GM23338 (cell line): Measurements from ENCODE around the gene VEGFA. TPM values are rescaled to one million over a fixed set of nuclear protein-coding genes. Genes with fewer than 3 reads are reported as not detected.

Experiments
- ATAC-seq: fragments of 200-7000 bp; cut with Tn5 transposase; 3 replicates; pipeline ENCODE4 v1.9.1; 2020
- DNase-seq: peaks from one replicate; pipeline ENCODE4 v3.0.0-alpha.2; 2015; ENCODE audit warnings: low spot score
- H2AFZ ChIP-seq: fragments of 200-600 bp; sonication (generic); 2 replicates; pipeline ENCODE4 v1.8.0; 2016; ENCODE audit warnings: antibody characterized with exemption, mild to moderate bottlenecking, moderate library complexity
- H3F3A ChIP-seq: fragments of 200-600 bp; sonication (generic); replicated peaks from 2 replicates; pipeline ENCODE4 v1.8.0; 2017; ENCODE audit warnings: antibody characterized with exemption, mixed run types, low read depth
- H3K27ac ChIP-seq: fragments of 200-600 bp; sonication (generic); 2 replicates; pipeline ENCODE4 v1.6.1; 2016; ENCODE audit warnings: low read depth
- H3K27me3 ChIP-seq: fragments of 200-600 bp; sonication (generic); 2 replicates; pipeline ENCODE4 v1.8.0; 2016; ENCODE audit warnings: mild to moderate bottlenecking, mixed run types, moderate library complexity; ENCODE audit not compliant: insufficient read depth
- H3K36me3 ChIP-seq: fragments of 200-600 bp; sonication (generic); 2 replicates; pipeline ENCODE4 v1.8.0; 2016; ENCODE audit warnings: mild to moderate bottlenecking; ENCODE audit not compliant: insufficient read depth
- H3K4me1 ChIP-seq: fragments of 200-600 bp; sonication (generic); 2 replicates; pipeline ENCODE4 v1.8.0; 2016; ENCODE audit warnings: mild to moderate bottlenecking, moderate library complexity; ENCODE audit not compliant: insufficient read depth
- H3K4me2 ChIP-seq: fragments of 200-600 bp; sonication (generic); 2 replicates; pipeline ENCODE4 v1.7.1; 2017; ENCODE audit warnings: mixed run types
- H3K4me3 ChIP-seq: fragments of 200-600 bp; sonication (generic); 2 replicates; pipeline ENCODE4 v1.6.1; 2016; ENCODE audit warnings: mixed run types
- H3K79me2 ChIP-seq: fragments of 200-600 bp; sonication (generic); replicated peaks from 2 replicates; pipeline ENCODE4 v1.8.0; 2017; ENCODE audit warnings: mild to moderate bottlenecking; ENCODE audit not compliant: insufficient read depth
- H3K9me2 ChIP-seq: fragments of 200-600 bp; sonication (generic); 2 replicates; pipeline ENCODE4 v1.8.0; 2017; ENCODE audit not compliant: insufficient read depth
- H4K20me1 ChIP-seq: fragments of 200-600 bp; sonication (generic); replicated peaks from 2 replicates; pipeline ENCODE4 v1.8.0; 2017; ENCODE audit warnings: mild to moderate bottlenecking; ENCODE audit not compliant: insufficient read depth
- H3K27ac Mint-ChIP-seq: 2 replicates; pipeline ENCODE4 v1.8.0; 2020; ENCODE audit warnings: inconsistent platforms, mild to moderate bottlenecking, moderate library complexity, mixed read lengths
- H3K27me3 Mint-ChIP-seq: 3 replicates; pipeline ENCODE4 v1.8.0; 2022; ENCODE audit warnings: low read depth, mild to moderate bottlenecking, moderate library complexity, mixed read lengths, inconsistent platforms; ENCODE audit not compliant: insufficient read depth, poor library complexity
- H3K36me3 Mint-ChIP-seq: 3 replicates; pipeline ENCODE4 v1.8.0; 2021; ENCODE audit warnings: low read depth, mild to moderate bottlenecking, inconsistent platforms, moderate library complexity, mixed read lengths
- H3K4me1 Mint-ChIP-seq: 3 replicates; pipeline ENCODE4 v1.8.0; 2020; ENCODE audit warnings: mild to moderate bottlenecking, inconsistent platforms, mixed read lengths
- H3K4me3 Mint-ChIP-seq: 3 replicates; pipeline ENCODE4 v1.8.0; 2021; ENCODE audit warnings: moderate library complexity, mild to moderate bottlenecking, inconsistent platforms, mixed read lengths
- H3K9me3 Mint-ChIP-seq: 3 replicates; pipeline ENCODE4 v1.8.0; 2020; ENCODE audit warnings: moderate library complexity, mild to moderate bottlenecking, inconsistent platforms, mixed read lengths
- CREB1 ChIP-seq: fragments of 250-450 bp; sonication (Bioruptor Pico); IDR thresholded peaks from 2 replicates; pipeline ENCODE4 v1.5.0; 2020; ENCODE audit warnings: low read depth, mild to moderate bottlenecking, moderate library complexity
- EZH2 ChIP-seq: fragments of 200-600 bp; sonication (generic); IDR thresholded peaks from one replicate; pipeline ENCODE4 v1.8.0; 2017; ENCODE audit warnings: antibody characterized with exemption, mild to moderate bottlenecking, low read depth; ENCODE audit not compliant: unreplicated experiment
- EZH2phosphoT487 ChIP-seq: fragments of 200-600 bp; sonication (generic); IDR thresholded peaks from one replicate; pipeline ENCODE4 v1.8.1; 2018; ENCODE audit warnings: antibody characterized with exemption; ENCODE audit not compliant: unreplicated experiment
- JUNB ChIP-seq: IDR thresholded peaks from one replicate; pipeline ENCODE4 v1.6.1; 2016; ENCODE audit warnings: antibody characterized with exemption; ENCODE audit not compliant: unreplicated experiment
- NANOG ChIP-seq: IDR thresholded peaks from 2 replicates; pipeline ENCODE4 v1.6.1; 2016; ENCODE audit warnings: antibody characterized with exemption, borderline replicate concordance
- POLR2AphosphoS5 ChIP-seq: IDR thresholded peaks from 2 replicates; pipeline ENCODE4 v1.6.1; 2016; ENCODE audit warnings: antibody characterized with exemption, low read depth
- STAT1 ChIP-seq: IDR thresholded peaks from one replicate; pipeline ENCODE4 v1.6.1; 2016; ENCODE audit warnings: antibody characterized with exemption; ENCODE audit not compliant: unreplicated experiment
- ZNF114 ChIP-seq: fragments of 250-450 bp; sonication (Bioruptor Pico); IDR thresholded peaks from 2 replicates; pipeline ENCODE4 v1.5.0; 2020; ENCODE audit warnings: mild to moderate bottlenecking, moderate library complexity
- ZNF331 ChIP-seq: fragments of 250-450 bp; sonication (Bioruptor Pico); IDR thresholded peaks from 2 replicates; pipeline ENCODE4 v1.5.0; 2020; ENCODE audit warnings: low read depth, mild to moderate bottlenecking, moderate library complexity
- polyA plus RNA-seq: library from polyadenylated mRNA; unstranded; fragments of >200 nt; fragmentation: Nextera tagmentation; extraction: Ambion mirVana; gene quantifications from 2 replicates; pipeline ENCODE4 v1.2.1, GENCODE V29; 2016
- total RNA-seq: library from RNA; depleted of rRNA; stranded (reverse); fragments of >200 nt; shearing (Covaris generic); gene quantifications from 2 replicates; pipeline ENCODE4 v1.2.3, GENCODE V29; 2014
- TF ChIP-seq, protein P1 (sequence below): fragments of 250-450 bp; sonication (Bioruptor Pico); IDR thresholded peaks from 2 replicates; pipeline ENCODE4 v1.5.0; 2020; ENCODE audit warnings: mild to moderate bottlenecking, moderate library complexity
- TF ChIP-seq, protein P2 (sequence below): IDR thresholded peaks from 2 replicates; pipeline ENCODE4 v1.6.1; 2016; ENCODE audit warnings: antibody characterized with exemption

The VEGFA gene
- total and polyA plus RNA-seq, 2 experiments from 2014 or later: 10.9 to 61.1 TPM

DNA sequence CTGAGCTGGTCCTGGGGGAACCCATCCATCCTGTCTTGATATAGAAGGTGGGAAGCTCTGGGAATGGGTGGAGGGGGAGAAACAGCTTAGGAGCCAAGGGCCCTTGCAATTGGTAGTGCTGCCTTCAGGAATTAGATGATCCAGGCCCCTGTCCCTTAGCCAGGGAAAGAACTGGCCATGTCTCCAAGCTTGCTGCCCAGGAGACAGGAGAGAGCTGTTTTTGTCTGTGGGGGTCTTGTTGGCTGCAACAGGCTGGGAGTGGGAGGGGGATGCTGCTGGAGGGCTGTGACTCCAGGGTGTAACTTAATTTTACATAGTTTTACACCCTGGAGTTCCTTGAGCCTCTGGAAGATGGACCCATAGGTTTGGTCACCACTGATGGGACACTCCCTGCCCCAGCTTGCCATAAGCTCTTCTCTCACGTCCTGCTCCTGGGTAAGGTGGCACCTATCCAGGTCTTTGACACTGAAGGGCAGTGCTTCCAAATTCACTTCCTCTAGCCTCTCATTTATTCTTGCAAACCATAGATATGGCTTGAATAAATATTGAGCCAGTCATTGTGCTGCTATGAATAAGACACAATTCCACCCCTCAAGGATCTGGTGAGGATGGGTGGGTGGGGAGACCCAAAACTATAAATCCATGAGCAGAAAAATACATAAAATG lies 16.8 kb downstream of the VEGFA start (continued):
- TF ChIP-seq EZH2phosphoT487: no peak
- no peak for TF ChIP-seq JUNB

- peaks cover 29% of the 10 kb centered on the region for H3K36me3 Mint-ChIP-seq
- no peaks in the 10 kb centered on the region for H3K4me1 ChIP-seq
- no peak for DNase-seq
- no peaks in the 10 kb centered on the region for H3K9me3 Mint-ChIP-seq
- 0 out of 2 replicates have a peak, but pooled peaks cover 6% of the 10 kb centered on the region for H4K20me1 ChIP-seq
- H3K9me2 ChIP-seq: no peaks in the 10 kb centered on the region
- no peak overlapping the region for H3K27ac ChIP-seq
- H3K27me3 Mint-ChIP-seq: peaks cover 6% of the 10 kb centered on the region
- peaks cover 3% of the 10 kb centered on the region for H3K36me3 ChIP-seq
- H2AFZ ChIP-seq: no peak overlapping the region
- no peaks in the 10 kb centered on the region for H3K4me1 Mint-ChIP-seq
- no peak overlapping the region for H3K4me2 ChIP-seq
- no peaks in the 10 kb centered on the region for H3F3A ChIP-seq
- no peak for ATAC-seq
- no peaks in the 10 kb centered on the region for H3K79me2 ChIP-seq
- TF ChIP-seq EZH2 (no peak), ZNF114 (CRISPR knock-in tag) (no peak), JUNB (no peak), POLR2AphosphoS5 (no peak), NANOG (no peak), EZH2phosphoT487 (no peak), CREB1 (CRISPR knock-in tag) (no peak), ZNF331 (no peak), STAT1 (no peak)
- TF ChIP-seq, protein P1, sequence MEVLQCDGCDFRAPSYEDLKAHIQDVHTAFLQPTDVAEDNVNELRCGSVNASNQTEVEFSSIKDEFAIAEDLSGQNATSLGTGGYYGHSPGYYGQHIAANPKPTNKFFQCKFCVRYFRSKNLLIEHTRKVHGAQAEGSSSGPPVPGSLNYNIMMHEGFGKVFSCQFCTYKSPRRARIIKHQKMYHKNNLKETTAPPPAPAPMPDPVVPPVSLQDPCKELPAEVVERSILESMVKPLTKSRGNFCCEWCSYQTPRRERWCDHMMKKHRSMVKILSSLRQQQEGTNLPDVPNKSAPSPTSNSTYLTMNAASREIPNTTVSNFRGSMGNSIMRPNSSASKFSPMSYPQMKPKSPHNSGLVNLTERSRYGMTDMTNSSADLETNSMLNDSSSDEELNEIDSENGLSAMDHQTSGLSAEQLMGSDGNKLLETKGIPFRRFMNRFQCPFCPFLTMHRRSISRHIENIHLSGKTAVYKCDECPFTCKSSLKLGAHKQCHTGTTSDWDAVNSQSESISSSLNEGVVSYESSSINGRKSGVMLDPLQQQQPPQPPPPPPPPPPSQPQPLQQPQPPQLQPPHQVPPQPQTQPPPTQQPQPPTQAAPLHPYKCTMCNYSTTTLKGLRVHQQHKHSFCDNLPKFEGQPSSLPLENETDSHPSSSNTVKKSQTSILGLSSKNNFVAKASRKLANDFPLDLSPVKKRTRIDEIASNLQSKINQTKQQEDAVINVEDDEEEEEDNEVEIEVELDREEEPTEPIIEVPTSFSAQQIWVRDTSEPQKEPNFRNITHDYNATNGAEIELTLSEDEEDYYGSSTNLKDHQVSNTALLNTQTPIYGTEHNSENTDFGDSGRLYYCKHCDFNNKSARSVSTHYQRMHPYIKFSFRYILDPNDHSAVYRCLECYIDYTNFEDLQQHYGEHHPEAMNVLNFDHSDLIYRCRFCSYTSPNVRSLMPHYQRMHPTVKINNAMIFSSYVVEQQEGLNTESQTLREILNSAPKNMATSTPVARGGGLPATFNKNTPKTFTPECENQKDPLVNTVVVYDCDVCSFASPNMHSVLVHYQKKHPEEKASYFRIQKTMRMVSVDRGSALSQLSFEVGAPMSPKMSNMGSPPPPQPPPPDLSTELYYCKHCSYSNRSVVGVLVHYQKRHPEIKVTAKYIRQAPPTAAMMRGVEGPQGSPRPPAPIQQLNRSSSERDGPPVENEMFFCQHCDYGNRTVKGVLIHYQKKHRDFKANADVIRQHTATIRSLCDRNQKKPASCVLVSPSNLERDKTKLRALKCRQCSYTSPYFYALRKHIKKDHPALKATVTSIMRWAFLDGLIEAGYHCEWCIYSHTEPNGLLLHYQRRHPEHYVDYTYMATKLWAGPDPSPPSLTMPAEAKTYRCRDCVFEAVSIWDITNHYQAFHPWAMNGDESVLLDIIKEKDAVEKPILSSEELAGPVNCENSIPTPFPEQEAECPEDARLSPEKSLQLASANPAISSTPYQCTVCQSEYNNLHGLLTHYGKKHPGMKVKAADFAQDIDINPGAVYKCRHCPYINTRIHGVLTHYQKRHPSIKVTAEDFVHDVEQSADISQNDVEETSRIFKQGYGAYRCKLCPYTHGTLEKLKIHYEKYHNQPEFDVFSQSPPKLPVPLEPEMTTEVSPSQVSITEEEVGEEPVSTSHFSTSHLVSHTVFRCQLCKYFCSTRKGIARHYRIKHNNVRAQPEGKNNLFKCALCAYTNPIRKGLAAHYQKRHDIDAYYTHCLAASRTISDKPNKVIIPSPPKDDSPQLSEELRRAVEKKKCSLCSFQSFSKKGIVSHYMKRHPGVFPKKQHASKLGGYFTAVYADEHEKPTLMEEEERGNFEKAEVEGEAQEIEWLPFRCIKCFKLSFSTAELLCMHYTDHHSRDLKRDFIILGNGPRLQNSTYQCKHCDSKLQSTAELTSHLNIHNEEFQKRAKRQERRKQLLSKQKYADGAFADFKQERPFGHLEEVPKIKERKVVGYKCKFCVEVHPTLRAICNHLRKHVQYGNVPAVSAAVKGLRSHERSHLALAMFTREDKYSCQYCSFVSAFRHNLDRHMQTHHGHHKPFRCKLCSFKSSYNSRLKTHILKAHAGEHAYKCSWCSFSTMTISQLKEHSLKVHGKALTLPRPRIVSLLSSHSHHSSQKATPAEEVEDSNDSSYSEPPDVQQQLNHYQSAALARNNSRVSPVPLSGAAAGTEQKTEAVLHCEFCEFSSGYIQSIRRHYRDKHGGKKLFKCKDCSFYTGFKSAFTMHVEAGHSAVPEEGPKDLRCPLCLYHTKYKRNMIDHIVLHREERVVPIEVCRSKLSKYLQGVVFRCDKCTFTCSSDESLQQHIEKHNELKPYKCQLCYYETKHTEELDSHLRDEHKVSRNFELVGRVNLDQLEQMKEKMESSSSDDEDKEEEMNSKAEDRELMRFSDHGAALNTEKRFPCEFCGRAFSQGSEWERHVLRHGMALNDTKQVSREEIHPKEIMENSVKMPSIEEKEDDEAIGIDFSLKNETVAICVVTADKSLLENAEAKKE (CRISPR knock-in tag): no peak
- TF ChIP-seq, protein P2, sequence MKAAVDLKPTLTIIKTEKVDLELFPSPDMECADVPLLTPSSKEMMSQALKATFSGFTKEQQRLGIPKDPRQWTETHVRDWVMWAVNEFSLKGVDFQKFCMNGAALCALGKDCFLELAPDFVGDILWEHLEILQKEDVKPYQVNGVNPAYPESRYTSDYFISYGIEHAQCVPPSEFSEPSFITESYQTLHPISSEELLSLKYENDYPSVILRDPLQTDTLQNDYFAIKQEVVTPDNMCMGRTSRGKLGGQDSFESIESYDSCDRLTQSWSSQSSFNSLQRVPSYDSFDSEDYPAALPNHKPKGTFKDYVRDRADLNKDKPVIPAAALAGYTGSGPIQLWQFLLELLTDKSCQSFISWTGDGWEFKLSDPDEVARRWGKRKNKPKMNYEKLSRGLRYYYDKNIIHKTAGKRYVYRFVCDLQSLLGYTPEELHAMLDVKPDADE: no peak
- no peak overlapping the region for H3K4me3 Mint-ChIP-seq
- no peak overlapping the region for H3K27ac Mint-ChIP-seq
- no peak overlapping the region for H3K4me3 ChIP-seq
- H3K27me3 ChIP-seq: no peaks in the 10 kb centered on the region
These were observed 18.3 kb downstream of the VEGFA start for GRCh38 chr6:43788301-43788700.
